GM21423 (cell line): ENCODE data around the gene TLK2.

Experiments
- ATAC-seq: cut with Tn5 transposase; IDR thresholded peaks from one replicate; pipeline ENCODE4 v1.9.1; 2021; ENCODE audit warnings: mild to moderate bottlenecking, moderate library complexity; ENCODE audit not compliant: unreplicated experiment

Gene TLK2

DNA sequence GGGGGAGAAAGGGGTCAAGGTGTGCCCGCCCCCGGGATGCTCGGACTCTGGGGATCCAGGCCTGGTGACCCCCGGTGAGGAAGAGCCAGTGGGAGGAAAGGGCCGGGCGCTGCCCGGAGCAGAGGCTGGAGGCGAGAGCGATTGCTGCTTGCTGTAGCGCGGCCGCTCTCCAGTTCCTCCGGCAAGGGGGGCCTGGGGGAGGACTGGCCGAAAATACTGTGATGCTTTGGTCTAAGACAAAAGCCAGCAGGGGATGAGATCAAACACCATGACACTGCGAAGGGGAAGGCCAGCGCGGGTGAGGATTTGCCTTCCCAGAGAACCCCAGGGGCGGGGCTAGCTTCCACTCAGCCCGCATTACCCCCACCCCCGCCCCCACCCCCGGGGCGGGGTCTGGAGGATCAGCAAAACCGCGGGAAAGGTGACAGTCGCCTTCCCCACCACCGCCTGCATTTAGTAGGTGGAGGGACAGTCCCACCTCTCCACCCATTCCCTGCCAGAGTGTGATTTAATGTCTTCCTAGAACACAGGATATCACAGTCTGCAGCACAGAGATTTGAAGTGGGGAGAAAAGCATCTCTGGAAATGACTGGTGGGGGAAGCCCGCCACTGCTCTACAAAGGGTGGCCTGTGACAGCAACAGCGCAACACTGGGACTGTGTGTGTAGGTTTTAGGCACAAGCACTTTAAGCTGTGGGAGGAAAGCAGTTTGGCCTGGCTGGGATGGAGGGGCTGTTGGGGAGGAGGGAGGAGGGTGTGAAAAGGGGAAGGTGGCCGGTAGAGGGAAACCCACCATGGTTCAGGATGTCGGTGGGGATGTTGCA is 174.6 kb downstream of the TLK2 start:
- ATAC-seq: peak; percentile 78

DNA sequence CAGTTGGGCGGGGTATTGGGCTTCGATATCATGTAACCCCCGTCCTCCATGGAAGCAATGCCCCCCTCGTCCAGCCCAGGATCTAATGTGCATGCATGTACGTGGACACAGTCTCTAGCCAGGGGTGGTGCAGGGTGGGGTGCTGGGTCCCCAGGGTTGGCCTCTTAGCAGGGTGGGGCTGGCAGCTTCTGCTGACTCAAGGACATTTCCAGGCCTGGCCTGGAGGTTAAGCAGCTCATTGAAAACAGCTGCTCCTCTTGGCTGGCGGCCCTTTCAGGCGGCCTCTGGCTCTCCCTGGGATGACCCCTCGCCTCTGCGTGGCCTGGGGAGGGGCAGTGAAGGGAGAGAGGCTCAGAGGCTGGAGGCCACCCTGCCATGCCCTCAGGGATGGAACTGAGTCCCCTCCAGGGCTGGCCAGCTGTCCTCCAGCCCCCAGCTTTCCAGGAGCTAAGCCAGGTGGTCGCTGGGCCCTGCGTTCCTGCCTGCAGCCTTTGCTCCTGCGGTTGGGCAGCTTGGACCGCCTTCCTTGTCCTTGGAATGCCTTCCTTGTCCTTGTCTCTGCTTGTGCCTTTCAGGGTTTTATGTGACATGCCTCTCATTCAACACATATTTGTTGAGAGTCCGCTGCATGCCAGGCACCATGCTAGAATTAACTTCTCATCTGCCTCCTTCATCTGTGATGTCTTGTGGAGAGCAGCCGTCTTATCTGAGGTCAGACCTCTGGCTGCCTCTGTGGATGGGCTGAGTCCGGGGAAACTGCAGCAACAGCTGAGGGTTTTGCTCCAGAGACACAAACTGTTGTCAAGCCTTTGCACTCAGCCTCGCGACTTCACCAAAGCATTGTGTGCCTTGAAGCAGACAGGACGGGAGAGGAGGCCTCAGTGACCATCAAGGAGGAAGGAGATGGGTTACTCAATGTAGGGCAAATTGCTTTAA is 175.5 kb downstream of the TLK2 start:
- ATAC-seq: no peak

DNA sequence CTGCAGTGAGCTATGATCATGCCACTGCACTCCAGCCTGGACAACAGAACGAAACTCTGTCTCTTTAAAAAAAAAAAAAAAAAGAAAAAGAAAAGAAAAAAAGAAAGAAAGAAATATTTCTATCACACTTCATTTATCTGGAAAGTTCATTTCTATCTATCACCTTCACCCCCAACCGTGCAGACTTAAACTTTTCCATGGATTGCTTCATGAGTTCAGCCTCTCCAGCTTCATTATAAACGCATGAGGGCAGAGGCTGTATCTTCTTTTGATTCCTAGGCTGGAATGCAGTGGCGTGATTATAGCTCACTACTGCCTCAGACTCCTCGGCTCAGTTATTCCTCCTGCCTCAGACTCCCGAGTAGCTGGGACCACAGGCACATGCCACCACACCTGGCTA is 177.0 kb downstream of the TLK2 start:
- ATAC-seq: no peak

DNA sequence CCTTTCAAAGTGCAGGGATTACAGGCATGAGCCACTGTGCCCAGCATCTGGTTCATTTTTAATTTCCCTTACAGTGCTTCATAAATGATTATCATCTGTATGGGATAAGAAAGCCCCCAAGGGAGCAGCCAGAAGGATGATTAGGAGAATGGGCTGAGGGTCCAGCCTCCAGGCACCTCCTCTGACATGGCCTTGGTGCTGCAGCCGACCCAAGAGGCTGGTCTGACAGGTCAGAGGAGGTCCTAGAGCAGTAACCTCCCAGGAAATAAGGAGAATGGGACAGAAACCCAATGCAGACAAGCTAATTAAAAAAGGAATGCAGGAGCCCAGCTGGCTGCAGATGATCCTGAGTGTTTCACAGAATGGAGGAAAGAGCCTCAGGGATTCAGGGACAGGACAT is 177.8 kb downstream of the TLK2 start:
- no peak for ATAC-seq

DNA sequence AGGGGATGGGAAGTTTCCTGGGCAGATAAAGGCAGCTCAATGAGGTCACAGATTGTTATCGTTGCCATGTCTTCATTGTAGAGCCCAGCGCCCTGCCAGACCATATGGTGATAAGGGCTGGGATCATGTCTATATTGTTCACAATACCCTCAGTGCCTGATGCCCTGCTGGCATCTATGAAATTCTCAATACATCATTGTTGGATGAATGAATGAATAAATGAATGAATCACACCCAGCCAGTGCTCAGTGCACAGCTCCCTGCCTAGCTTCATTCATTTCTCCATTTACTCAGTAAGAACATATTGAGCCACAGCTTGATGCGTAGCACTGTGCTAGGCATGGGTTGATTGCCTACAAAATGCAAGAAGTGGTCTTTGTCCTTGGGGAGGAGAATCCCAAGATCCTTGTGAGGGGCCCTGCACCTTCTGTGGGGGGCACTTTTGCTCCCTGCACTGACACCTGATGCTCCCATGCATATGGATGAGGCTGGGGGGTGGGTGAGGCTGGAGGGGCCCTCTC is 178.6 kb downstream of the TLK2 start:
- no peak for ATAC-seq

DNA sequence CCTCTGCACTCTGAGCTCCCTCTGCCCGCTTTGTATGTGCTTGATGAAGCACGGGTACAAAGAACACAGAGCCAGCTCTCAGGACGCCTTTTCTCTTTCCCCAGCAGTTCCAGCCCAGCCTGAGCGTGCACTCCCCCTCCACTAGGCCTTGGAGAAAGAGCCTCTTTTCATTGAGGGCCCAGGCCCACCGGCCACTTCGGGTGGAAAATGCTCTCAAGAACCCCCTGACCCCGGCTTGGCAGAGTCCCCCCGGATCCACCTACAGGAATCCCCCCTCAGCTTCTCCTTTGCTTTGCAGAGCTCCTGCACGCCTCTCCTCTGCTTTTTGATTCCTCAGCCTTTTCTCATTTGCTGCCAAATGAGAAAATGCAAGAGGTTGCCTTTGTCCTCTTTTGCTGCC is 179.1 kb downstream of the TLK2 start:
- ATAC-seq: no peak

DNA sequence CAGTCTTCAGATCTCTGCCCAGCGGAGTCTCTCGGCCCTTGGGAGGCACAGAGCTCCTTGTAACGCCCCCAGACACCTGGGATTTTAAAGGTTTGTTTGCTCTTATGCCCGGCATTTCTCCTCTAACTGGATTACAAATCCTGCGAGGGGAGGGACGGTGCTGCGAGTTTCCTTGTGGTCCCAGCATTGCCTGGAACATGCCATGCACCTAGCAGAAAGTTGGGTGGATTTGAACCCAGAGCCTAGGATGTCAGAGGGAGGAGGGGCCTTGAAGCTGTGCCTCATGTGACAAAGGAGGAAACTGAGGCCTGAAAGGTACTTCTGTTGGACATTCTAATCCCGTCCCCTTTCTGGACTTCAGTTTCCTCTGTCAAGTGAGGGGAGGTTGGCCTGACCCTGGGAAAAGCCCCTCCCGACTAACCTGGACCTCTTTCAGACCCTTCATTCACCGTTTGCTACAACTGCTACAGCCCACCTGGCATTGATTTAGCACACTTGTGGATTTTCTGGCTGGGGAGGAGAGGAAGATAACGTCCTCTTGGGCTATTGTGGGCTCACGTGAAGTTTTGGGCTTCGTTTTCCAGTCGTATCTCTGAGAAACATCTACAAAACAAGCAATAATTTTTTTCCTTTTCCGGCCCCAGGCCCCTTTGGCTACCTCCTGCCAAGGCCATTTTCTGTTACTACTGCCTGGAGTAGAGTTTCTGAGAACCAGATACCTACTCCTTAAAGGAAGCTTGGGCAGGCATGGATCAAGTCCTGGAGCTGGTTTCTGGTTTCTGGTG is 179.7 kb downstream of the TLK2 start:
- ATAC-seq: no peak

DNA sequence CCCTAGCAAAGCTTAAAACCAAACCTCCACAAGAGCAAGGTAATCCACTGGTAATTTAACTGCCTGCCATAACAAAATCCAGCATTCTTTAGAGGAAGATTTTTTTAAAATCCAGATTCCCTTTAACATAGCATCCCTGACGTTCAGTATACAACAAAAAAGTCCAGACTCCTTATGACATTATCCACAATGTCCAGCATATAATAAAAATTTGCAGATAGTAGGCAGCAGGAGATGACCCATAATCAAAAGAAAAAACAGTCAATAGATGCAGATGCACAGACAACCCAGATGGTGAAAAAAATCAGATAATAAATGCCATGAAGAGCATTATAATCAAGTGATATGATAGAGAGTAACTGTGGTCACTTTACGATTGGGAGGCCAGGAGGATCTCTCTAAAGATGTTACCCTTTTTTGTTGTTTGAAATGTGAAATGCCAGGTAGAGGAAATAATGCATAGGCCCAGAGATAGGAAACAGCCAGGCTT is 182.0 kb downstream of the TLK2 start:
- ATAC-seq: no peak

DNA sequence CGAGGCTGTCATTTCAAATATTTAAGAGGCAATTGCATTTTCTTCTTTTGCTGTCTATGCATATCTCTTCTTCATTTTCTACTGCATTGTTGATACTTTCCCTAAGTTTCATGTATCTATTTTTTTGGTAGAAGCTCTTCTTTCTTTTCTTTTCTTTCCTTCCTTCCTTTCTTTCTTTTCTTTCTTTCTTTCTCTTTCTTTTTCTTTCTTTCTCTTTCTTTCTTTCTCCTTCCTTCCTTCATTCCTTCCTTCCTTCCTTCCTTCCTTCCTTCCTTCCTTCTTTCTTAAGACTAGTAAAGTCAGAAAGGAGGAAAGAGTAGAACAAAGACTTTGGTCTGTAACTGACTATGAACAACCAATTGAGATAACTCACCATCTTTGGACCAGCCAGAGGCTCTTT is 182.7 kb downstream of the TLK2 start:
- no peak for ATAC-seq

DNA sequence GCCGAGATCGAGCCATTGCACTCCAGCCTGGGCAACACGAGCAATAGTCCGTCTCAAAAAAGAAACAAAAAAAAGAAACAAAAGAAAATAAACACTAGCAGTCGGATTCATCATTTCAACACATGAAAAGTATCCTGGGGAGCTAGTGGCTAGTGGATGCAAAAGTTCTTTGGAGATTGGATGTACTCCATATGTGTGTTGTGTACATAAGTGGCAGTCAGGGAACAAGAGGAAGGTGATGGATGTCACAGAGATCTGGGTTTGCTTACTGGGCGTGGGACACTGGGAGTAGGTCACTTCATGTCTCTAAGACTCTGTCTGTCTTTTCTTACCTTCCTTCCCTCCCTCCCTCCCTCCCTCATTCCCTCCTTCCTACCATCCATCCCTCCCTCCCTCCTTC is 184.2 kb downstream of the TLK2 start:
- ATAC-seq: no peak
